Fibroblast of skin of scalp (primary cell): Measurements from ENCODE around the gene HAGH. TPM values are rescaled to one million over a fixed set of nuclear protein-coding genes. Genes with fewer than 3 reads are reported as not detected.
"Not testable (repeated sequence)": the region's sequence is repeated elsewhere in the genome, so short reads cannot be mapped to it uniquely, and the experiment has no call there.

Experiments used
- DNase-seq: peaks from one replicate; pipeline ENCODE4 v3.0.0-alpha.2; 2013
- polyA plus RNA-seq, 2 experiments: library from polyadenylated mRNA; unstranded; fragments of 120-200 nt; gene quantifications; one replicate each; pipeline ENCODE4 v1.2.1, GENCODE V29; 2013; ENCODE audit not compliant: insufficient read length in 2 of 2

HAGH gene
- polyA plus RNA-seq (2013, experiment 1 of 2; ENCODE audit: insufficient read length), result 28.4 TPM
- polyA plus RNA-seq (2013, experiment 2 of 2; ENCODE audit: insufficient read length), result 28.2 TPM

DNA sequence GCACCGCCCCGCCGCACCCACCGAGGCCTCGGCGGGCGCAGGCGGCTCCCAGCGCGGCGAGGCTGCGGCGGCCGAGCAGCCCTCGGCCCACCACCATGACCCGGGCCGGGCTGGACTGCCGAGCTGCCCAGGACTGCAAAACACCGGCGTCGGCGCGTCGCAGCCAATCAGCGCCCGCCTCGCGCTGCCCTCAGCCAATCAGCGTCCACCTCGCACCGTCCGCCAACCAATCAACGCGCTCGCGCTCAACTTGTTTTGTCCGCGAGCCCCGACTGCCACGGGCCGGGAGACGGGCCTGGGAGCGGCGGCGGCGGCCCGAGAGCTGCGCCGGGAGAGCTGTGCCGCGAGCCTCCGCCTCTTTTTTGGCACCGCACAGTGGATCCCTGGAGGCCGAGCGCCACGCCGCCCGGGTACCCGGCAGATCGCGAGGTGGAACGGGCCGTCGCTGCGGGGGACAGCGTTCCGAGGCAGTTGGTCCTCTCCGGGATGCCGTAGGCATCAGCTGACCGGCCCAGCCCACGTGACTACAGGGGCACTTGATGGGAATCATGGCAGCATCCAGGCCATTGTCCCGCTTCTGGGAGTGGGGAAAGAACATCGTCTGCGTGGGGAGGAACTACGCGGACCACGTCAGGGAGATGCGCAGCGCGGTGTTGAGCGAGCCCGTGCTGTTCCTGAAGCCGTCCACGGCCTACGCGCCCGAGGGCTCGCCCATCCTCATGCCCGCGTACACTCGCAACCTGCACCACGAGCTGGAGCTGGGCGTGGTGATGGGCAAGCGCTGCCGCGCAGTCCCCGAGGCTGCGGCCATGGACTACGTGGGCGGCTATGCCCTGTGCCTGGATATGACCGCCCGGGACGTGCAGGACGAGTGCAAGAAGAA lies at the start of gene HAGH, which contains the start of gene FAHD1:
Gene HAGH (minus strand): TSS at position 135 of the 883 bp plus-strand sequence. CDS start 38 bp downstream, at position 97.
Gene FAHD1 (plus strand): TSS at position 516 of the 883 bp plus-strand sequence. CDS start 33 bp downstream, at position 549.
- peak; percentile 93 for DNase-seq

DNA sequence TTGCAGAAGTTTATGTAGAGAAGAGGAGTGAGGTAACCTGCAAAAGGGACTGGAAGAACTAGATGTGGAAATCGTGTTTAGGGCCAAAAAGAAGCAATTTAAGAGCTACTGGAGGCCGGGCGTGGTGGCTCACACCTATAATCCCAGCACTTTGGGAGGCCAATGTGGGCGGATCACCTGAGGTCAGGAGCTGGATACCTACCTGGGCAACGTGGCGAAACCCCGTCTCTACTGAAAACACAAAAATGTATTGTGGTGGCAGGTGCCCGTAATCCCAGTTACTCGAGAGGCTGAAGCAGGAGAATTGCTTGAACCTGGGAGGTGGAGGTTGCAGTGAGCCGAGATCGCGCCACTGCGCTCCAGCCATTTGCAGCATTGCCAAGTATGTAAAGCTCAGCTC lies 49.4 kb upstream of the HAGH start:
- DNase-seq, result not testable (repeated sequence)

DNA sequence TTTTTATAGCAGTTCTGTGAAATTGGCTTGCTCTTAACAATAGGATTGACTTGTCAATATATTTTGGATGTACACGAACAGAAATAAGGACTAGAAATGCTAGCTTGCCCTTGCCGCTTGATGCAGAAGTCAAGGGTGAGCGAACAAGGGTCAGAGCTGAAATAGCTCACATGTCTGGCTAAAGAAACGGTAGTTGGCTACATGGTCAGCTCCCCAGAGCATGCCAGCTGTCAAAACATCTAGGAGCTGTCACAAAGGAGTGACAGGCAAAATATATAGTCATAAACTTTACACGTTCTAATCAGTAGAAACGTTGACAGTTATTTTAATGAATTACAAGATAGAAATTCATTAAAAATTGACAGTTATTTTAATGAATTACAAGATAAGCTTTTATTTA lies 48.2 kb upstream of the HAGH start:
- no peak for DNase-seq

DNA sequence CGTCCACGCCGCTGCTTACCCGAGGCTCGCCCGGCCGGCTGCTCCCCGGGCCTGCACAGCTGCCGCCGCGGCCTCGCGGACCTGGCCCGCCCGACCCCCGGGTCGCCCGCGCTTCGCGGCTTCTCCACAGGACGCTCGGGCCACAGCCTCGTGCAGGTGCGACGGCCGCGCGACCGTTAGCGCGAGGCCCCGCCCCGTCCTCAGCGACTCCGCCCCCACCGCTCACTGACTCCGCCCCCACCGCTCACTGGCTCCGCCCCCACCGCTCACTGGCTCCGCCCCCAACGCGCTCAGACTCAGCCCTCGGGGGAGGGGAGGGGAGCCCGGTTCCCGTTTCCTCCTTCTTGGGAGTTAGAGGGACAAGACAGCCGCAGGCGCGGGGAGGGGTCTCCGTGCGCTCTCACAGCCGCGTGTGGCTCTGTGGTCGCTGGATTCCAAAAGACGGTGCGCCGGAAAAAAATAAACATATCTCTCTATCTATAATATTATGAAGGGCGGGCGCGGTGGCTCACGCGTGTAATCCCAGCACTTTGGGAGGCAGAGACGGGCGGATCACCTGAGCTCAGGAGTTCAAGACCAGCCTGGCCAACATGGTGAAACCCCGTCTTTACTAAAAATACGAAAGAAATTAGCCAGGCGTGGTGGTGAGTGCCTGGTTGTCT lies 45.5 kb upstream of the HAGH start, which contains the start of gene MEIOB:
Gene MEIOB (minus strand): TSS at position 191 of the 662 bp plus-strand sequence. CDS start 3,989 bp downstream, outside the sequence.
- peak; percentile 58 for DNase-seq

DNA sequence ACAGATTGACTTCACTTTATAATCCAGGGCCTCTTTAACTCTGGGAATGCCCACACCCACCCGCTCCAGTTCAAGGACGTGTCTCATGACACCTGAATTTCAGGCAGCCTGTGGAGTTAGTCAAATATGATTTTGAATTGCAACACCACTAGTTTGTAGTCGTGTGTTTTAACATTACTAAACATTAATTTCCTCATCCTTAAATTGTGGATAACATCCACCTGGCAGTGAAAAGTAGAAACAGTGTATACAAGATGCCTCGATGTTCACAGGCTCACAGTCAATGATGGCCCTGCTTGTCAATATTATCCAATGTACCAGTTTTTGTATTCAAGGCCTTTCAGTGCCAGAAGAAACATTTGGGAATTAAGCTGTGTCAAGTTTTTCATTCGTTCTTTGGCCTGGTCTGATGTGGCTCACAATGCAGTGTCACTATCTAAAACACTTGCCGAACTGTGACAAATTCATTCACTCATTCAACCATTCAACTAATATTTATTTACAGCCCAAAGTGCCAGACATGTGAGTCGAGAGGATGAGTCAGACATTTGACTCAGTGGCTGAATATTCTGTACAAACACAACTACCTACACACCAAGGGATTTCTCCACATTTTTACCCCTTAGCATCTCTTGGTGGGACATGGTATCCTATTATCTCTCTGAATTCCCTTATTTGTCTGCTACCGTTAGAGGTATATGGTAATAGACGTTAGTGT lies 43.9 kb upstream of the HAGH start:
- DNase-seq, result peak; percentile 68

DNA sequence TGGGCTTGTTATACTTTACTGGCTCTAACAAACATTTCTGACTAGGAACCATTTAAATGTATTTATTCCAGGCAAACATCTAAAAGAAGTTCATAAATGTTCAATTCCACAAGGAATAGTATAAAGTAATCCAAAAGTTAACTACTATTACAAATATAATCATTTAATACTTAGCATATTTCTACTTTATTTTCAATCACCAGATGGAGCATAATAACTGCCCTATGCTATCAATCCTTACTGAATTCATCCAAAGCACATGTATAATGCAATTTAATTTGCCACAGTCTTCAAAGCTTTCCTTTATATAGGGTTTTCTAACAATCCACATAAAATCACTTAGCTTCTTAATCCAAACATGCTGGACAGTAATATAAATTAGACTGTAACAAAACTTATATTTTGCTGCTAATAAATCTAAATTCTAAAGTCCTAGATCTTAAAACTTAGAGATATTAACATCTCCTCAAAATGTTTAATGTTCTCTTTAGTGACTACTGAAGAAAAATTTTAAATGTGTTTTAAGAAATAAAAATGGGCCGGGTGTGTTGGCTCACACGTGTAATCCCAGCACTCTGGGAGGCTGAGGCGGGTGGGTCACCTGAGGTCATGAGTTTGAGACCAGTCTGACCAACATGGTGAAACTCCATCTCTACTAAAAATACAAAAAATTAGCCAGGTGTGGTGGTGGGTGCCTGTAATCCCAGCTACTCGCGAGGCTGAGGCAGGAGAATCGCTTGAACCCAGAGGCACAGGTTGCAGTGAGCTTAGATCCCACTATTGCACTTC lies 39.5 kb upstream of the HAGH start:
- DNase-seq, result no peak

DNA sequence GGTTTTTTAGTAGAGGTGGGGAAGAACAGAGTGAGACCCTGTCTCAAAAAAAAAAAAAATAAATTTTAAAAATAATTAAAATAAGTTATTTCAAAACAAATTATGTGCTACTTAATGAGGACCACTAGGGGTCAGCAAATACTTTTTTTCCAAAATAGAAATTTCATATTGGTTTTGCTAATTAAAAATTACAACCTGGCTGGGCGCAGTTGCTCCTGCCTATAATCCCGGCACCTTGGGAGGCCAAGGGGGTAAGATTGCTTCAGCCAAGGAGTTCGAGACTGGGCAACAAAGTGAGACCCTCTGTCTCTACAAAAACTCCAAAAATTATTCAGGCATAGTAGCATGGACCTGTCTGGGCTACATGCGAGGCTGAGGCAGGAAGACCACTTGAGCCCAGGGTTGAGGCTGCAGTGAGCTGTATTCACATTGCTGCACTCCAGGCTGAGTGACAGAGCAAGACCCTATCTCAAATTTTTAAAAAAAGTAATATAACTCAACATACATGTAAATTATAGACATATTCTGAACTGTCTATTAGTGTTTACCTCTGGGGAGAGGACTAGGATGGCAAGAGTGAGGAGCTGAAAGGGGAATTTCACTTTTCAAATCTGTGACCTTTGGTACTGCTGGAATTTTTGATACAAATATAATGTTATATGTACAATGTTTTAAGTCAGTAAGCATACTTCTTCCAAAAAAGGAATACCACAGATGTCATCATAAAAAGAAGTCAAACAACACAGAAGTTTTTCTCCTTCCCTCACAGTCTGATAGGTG lies 37.2 kb upstream of the HAGH start:
- DNase-seq, result peak; percentile 51

DNA sequence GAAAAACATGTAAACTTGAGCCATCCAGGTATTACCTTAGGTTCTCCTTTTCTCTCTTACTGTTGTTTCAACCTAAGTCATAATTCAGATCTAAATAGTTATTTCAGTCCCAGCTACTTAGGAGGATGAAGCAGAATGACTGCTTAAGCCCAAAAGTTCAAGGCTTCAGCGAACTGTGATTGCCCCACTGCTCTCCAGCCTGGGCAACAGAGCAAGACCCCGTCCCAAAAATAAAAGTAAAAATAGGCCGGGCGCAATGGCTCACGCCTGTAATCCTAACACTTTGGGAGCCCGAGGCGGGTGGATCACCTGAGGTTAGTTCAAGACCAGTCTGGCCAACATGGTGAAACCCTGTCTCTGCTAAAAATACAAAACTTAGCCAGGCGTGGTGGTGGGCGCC lies 35.8 kb upstream of the HAGH start:
- DNase-seq, result no peak

DNA sequence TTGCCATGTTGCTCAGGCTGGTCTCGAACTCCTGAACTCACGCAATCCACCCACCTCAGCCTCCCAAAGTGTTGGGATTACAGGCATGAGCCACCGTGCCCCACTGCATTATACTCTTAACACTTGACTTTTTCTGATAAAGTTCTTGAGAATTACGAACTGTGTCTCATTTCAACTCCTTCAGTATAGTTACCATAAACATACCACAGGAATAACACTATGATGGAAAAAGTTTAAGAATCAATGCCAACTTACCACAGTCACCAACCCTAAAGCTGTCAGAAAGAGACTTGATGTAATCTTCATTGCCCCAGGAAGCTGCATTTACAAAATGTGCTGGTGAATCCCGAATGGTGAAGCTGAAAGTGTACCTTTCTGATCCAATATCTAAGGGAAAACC lies 35.1 kb upstream of the HAGH start:
- no peak for DNase-seq

DNA sequence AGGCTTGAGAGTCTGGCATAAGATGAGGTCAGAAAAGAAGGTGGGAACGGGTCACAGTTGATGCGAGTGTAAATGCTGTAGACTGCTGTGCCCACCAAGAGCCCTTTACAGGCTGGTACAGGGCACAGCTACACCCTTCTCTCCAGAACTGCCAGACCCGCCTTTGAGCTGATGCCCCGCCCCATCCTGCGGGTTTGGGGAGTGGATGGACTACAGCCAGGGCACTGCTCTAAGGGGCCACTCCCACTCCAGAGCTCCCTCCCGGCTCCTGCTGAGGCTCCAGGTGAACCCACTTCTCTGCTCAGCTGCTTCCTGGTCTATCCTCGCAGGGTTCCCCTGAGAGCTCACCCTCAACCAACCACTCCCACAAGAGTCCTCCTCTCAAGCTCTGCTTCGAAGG lies 33.0 kb upstream of the HAGH start:
- DNase-seq, result no peak

DNA sequence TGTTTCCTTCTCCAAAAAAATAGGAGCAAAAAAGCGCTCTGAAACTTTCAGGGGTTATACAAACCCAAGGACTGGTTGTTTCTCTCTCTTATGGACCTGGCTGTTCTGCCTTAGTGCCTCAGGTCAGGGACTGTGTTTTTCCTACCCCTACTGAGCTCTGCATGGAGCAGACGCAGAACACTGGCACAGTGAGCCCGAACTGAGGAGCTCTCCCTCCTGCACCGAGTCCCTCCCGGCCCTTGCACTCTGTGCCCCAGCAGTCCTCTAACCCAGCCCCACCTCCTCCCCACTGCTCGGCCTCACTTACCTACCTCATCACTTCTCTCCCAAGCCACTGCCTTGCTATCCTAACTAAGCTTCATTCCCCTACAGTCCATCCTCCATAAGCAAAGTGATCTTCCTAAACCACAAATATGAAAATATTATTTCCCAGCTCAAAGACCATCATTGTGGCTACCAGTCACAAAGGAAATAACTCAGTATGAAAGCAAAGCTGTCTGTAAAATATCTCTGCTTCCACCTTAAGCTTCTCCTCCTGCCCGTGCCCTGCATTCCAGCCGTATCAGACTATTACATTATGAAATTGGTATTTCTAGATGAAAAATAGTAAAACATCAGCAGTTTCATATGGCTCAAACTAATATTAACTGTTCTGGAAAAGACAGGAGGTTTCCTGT lies 31.7 kb upstream of the HAGH start:
- peak; percentile 47 for DNase-seq

DNA sequence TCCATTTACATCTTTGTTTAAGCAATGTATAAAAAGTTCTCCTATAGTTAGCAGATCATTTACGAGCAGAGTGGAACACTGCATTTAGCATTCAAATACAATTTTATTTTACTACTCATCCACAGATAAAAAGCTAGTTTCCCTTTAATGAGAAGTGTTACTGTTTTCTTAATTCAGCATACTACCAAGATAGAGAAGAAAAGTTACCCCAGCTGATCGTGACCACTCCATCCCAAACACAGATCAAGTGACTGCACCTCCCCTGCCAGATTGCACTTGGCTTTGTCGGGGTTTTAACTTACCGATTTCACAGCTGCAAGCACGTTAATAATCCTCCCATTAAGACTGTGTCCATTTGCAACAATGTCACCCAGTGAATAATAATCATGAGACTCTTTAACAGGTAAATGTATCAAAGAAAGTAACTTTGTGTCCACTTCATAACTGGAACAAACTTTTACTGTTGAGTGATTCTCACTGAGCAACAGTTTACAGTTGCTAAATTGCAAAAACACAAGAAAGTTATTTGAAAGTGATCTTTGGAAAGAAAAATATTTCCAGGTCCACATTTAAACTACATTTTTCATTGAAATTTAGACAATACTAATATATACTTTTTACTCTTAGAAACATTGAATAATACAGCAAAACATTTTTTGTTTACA lies 30.9 kb upstream of the HAGH start:
- no peak for DNase-seq

DNA sequence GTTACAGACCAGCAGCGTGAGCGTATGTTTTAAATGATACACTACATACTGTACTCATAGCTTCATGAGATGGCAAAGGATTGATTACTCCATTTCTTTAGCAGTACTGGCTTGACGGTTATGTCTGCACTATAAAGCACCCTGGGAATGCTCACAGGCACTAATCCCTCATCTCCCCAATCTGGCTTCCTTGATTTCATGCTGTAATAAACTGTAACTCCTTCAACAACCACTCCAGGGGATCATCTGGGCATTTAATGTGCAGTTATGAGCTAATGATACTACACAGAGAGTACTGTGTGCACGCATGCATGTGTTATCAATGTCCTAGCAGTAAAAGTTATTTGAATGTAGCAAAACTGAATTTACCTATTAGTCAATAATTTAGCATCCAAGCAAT lies 25.2 kb upstream of the HAGH start:
- DNase-seq, result no peak

DNA sequence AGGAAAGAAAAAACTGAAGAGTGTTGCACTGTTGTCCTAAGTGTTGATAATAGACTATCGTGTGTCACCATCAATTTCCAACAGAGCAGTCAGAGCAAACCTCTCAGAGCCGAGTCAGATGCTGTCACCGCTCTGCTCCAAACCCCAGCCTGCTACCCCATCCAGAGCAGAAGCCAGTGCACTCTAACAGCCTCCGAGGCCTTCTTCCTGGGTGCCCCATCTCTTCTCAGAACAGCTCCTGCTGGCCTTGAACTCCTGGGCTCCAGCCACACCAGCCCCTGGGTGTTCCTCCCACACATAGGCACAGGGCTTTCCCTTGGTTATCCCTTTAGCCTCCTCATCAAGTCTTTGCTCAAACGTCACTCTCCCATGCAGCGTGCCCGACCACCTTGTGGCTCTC lies 24.4 kb upstream of the HAGH start:
- DNase-seq, result no peak

DNA sequence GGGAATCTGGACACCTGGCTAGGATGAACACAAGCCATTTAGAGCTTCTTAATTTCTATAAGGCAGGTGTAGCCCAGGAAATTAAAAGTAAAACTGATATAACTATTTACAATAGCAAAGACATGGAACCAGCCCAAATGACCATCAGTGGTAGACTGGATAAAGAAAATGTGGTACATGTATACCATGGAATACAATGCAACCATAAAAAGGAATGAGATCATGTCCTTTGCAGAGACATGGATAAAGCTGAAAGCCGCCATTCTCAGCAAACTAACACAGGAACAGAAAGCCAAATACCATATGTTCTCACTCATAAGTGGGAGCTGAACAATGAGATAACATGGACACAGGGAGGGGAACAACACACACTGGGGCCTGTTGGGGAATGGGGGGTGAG lies 19.8 kb upstream of the HAGH start:
- no peak for DNase-seq

DNA sequence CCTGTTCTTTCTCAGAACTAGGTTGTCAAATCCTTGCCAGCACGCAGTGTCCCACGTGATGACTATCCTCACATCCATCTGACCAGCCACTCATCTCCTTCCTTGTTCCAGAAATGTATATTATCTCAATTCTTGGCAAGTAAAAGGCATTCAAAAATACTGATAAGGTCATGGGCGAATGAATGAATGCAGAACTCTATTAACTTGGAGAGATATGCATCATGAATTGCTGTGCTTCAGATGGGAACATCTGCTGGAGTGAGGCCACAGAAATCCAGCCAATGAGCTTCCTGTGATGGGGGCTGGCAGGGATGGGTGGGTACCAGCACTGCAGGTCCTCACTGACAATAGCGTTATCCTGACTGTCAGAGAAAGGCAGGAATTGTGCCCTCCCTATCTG lies 19.4 kb upstream of the HAGH start:
- DNase-seq, result no peak

DNA sequence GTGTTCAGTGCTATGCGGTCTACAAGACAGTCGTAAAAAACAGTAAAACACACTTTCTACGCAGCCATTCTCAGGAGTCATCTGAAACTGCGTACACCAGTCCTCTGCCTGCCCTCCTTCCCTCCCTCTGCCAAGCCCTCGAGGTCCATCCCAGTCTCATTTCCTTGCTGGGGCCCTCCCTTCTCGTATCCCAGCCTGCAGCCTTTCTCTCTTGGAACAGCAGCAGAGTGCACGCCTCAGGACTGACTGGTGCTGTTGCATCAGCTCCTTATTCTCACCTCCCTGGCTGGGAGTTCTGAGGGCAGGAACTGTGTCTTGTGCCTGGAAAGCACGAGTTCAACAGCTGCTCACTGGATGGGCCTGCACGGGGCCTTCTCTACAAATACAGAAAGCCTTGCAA lies 12.9 kb upstream of the HAGH start:
- DNase-seq, result peak; percentile 71

DNA sequence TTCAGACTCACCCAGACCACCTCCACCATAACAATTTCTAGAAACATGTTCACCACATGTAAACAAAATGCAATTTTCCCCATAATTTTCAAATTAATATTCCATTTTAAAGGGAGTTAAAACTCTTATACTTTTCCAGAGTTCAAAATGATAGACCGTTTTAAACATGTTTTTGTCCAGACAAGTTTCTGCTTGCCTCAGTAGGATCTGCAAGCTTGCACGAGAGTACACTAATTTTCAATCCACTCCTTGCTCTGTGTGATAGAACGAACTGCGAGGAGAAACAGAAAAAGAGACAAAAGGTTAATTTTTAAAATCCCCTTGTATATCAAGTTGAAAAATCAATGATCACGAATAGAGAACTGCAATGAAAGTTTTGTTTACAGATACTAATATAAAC lies 7.5 kb upstream of the HAGH start:
- no peak for DNase-seq

DNA sequence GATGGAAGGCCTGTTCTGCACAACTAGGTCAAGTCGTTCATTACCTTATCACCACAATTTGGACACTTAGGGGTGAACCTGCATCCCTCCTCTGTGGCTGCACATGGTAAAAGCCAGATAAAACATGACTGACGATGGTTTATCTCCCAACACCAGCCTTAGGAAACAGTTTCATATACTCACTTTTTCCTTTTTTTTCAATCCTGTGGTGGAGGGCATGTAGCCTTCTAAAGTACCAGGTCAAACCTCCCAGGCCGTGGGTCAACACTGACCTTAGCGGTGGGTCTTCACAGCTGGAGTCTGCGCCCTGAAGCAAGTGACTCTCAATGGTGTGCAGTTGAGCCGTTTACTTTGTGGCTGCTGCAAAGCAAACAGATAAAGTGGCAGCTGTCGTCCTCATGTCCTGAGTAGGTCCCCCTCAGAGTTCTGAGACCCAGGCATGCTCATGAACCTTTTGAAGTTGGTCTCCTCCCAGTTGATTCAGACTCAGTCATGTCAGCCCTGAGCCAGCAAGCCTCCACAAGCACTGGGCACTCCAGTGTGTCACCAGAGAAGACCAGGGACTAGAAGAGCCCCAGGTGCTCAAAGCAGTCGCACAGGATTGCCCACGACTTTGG lies 6.3 kb upstream of the HAGH start:
- DNase-seq, result no peak
